GM12878 (cell line): ENCODE results near the gene TRIM63. TPM values are rescaled to one million over a fixed set of nuclear protein-coding genes. Genes with fewer than 3 reads are reported as not detected.

Experiments used
- ATAC-seq: fragments of 200-7000 bp; cut with Tn5 transposase; 3 replicates; pipeline ENCODE4 v1.9.1; 2020; ENCODE audit warnings: mild to moderate bottlenecking, moderate library complexity
- BruUV-seq: library from RNA; stranded (reverse); fragments of 400-500 nt; replicated peaks from 2 replicates; lab custom pipeline; 2021; lab: Mats Ljungman, UMichigan
- CTCF ChIA-PET: fragments of 300-600 bp; sonication (Branson Sonifier 250); formaldehyde crosslinking; extraction: SDS; loops from one replicate; lab custom pipeline; 2021; ENCODE audit warnings: inconsistent platforms; lab: Yijun Ruan, JAX
- POLR2A ChIA-PET: fragments of 350-600 bp; formaldehyde crosslinking; extraction: SDS; loops from one replicate; lab custom pipeline; 2021; ENCODE audit warnings: inconsistent platforms; lab: Charles Lee
- RAD21 ChIA-PET: fragments of 300-600 bp; sonication (Branson Sonifier 250); formaldehyde crosslinking; loops from one replicate; lab custom pipeline; 2023; ENCODE audit warnings: antibody characterized with exemption; ENCODE audit not compliant: unreplicated experiment; lab: Charles Lee
- SMC1A ChIA-PET: fragments of 300-600 bp; sonication (Branson Sonifier 250); formaldehyde crosslinking; loops from one replicate; lab custom pipeline; 2023; ENCODE audit not compliant: unreplicated experiment, uncharacterized antibody; lab: Charles Lee
- DNase-seq: peaks from one replicate; pipeline ENCODE4 v3.0.0-alpha.2; 2011; ENCODE audit warnings: low read depth, low spot score
- FAIRE-seq: peaks from 3 replicates; lab custom pipeline; 2011; peaks lifted over from hg19 to GRCh38; lab: Jason Lieb, UNC
- H2AFZ ChIP-seq: 2 replicates; pipeline ENCODE4 v1.6.0; 2011; ENCODE audit warnings: low read depth, low read length, control low read depth; ENCODE audit not compliant: control insufficient read depth
- H3K27ac ChIP-seq: 2 replicates; pipeline ENCODE4 v1.5.1; 2011; ENCODE audit warnings: control low read depth; ENCODE audit not compliant: control insufficient read depth, insufficient read depth
- H3K27me3 ChIP-seq, 2 experiments: replicated peaks in 1 of 2; 2 replicates each; pipeline versions ENCODE4 v1.6.0 to v1.6.1; 2011; ENCODE audit warnings: low read length in 1 of 2; ENCODE audit not compliant: control insufficient read depth in 2 of 2, insufficient read depth in 2 of 2
- H3K36me3 ChIP-seq, 2 experiments: 2 replicates each; pipeline ENCODE4 v1.5.1; 2011; ENCODE audit warnings: low read length in 1 of 2; ENCODE audit not compliant: control insufficient read depth in 2 of 2, insufficient read depth in 2 of 2
- H3K4me1 ChIP-seq: 2 replicates; pipeline ENCODE4 v1.6.1; 2011; ENCODE audit warnings: mild to moderate bottlenecking, low read length, moderate library complexity, mixed read lengths; ENCODE audit not compliant: control insufficient read depth, insufficient read depth
- H3K4me2 ChIP-seq: 2 replicates; pipeline ENCODE4 v1.6.0; 2011; ENCODE audit warnings: control low read depth; ENCODE audit not compliant: control insufficient read depth, insufficient read depth
- H3K4me3 ChIP-seq: fragments of 200-600 bp; sonication (generic); 2 replicates; pipeline ENCODE4 v1.5.1; 2016
- H3K79me2 ChIP-seq: 2 replicates; pipeline ENCODE4 v1.6.0; 2011; ENCODE audit warnings: low read length; ENCODE audit not compliant: control insufficient read depth, insufficient read depth
- H3K9ac ChIP-seq: 2 replicates; pipeline ENCODE4 v1.8.0; 2011; ENCODE audit warnings: low read length, control low read depth, mixed read lengths; ENCODE audit not compliant: control insufficient read depth, insufficient read depth
- H3K9me3 ChIP-seq: replicated peaks from 3 replicates; pipeline ENCODE4 v1.5.1; 2011; ENCODE audit warnings: mild to moderate bottlenecking, low read length; ENCODE audit not compliant: control insufficient read depth, insufficient read depth
- H4K20me1 ChIP-seq: 2 replicates; pipeline ENCODE4 v1.6.0; 2011; ENCODE audit not compliant: control insufficient read depth, insufficient read depth
- BRCA1 ChIP-seq: IDR thresholded peaks from 2 replicates; pipeline ENCODE4 v1.6.1; 2011; ENCODE audit warnings: low read depth, low read length, improper control_type of control experiment
- CBX5 ChIP-seq: sonication (generic); IDR thresholded peaks from 2 replicates; pipeline ENCODE4 v1.6.1; 2016; ENCODE audit warnings: low read depth, moderate library complexity, mild to moderate bottlenecking, inconsistent platforms
- ELK1 ChIP-seq: IDR thresholded peaks from 2 replicates; pipeline ENCODE4 v1.6.1; 2012; ENCODE audit warnings: low read depth, low read length, improper control_type of control experiment
- FOS ChIP-seq: IDR thresholded peaks from 3 replicates; pipeline ENCODE4 v1.6.1; 2011; ENCODE audit warnings: borderline replicate concordance; ENCODE audit not compliant: insufficient read length; ENCODE audit errors: extremely low read depth
- FOXK2 ChIP-seq: fragments of 450-650 bp; IDR thresholded peaks from 2 replicates; pipeline ENCODE4 v1.6.1; 2017; ENCODE audit warnings: mild to moderate bottlenecking, moderate library complexity
- IRF4 ChIP-seq: IDR thresholded peaks from 2 replicates; pipeline ENCODE4 v1.6.1; 2011; ENCODE audit warnings: low read depth, low read length
- JUND ChIP-seq: IDR thresholded peaks from 2 replicates; pipeline ENCODE4 v1.6.1; 2012; ENCODE audit warnings: low read depth, mild to moderate bottlenecking, low read length, improper control_type of control experiment, moderate library complexity
- KAT2A ChIP-seq: conservative IDR thresholded peaks from 2 replicates; pipeline ENCODE4 v1.6.1; 2011; ENCODE audit warnings: low read depth, low read length; ENCODE audit not compliant: control insufficient read depth
- LARP7 ChIP-seq: fragments of 450-650 bp; IDR thresholded peaks from 2 replicates; pipeline ENCODE4 v1.6.1; 2017; ENCODE audit warnings: mild to moderate bottlenecking
- POLR2A ChIP-seq: IDR thresholded peaks from 2 replicates; pipeline ENCODE4 v1.6.1; 2011; ENCODE audit warnings: low read depth, mild to moderate bottlenecking, low read length
- RUNX3 ChIP-seq: IDR thresholded peaks from 2 replicates; pipeline ENCODE4 v1.6.1; 2012; ENCODE audit warnings: low read length, inconsistent platforms
- SUPT20H ChIP-seq: IDR thresholded peaks from 2 replicates; pipeline ENCODE4 v1.6.1; 2011; ENCODE audit warnings: low read depth, mild to moderate bottlenecking, low read length, moderate library complexity, borderline replicate concordance; ENCODE audit not compliant: control insufficient read depth
- WGBS: methylation state at CpG from one replicate; pipeline ENCODE4 v1.1.6; 2016; ENCODE audit warnings: low lambda C conversion rate; ENCODE audit not compliant: insufficient replicate concordance, insufficient coverage; ENCODE audit errors: missing lambda C conversion rate; 5-methylcytosine and 5-hydroxymethylcytosine counted together
- in situ Hi-C: fragments of 300-500 bp; cut with MboI; formaldehyde crosslinking; loops from 9 replicates; pipeline ENCODE4 v1.14.3; 2018; ENCODE audit warnings: mixed read lengths
- intact Hi-C: fragments of 100-400 bp; cut with micrococcal nuclease; formaldehyde crosslinking; loops from one replicate; pipeline ENCODE4 v1.14.2; 2022; ENCODE audit not compliant: unreplicated experiment
- polyA plus RNA-seq, 11 experiments: library from polyadenylated mRNA; depleted of rRNA in 4 of 11; unstranded in 6 of 11; stranded (reverse) in 5 of 11; fragments of >200 nt; fragmentation: Nextera tagmentation in 4 of 11; fragmentation: Illumina TruSeq in 1 of 11; extraction: Ambion mirVana in 4 of 11; extraction: Trizol in 1 of 11; gene quantifications; 1 replicate in 1 of 11; 2 replicates in 10 of 11; pipeline versions ENCODE4 v1.2.1 to v1.2.3, GENCODE V29; 2011 to 2016; ENCODE audit warnings: inconsistent platforms in 2 of 11, missing spikeins in 2 of 11, low read depth in 1 of 11
- total RNA-seq, 4 experiments: library from RNA; depleted of rRNA in 3 of 4; stranded (reverse); fragments of >200 nt in 3 of 4; fragmentation: Illumina TruSeq in 1 of 4; extraction: Trizol in 1 of 4; gene quantifications; 2 replicates each; pipeline versions ENCODE4 v1.2.1 to v1.2.3, GENCODE V29; 2013 to 2021
- TF ChIP-seq, protein P1 (sequence below): IDR thresholded peaks from 2 replicates; pipeline ENCODE4 v1.6.1; 2011; ENCODE audit warnings: low read depth, mild to moderate bottlenecking, low read length, moderate library complexity, borderline replicate concordance; ENCODE audit errors: extremely low read depth
- TF ChIP-seq, protein P2 (sequence below): fragments of 150-350 bp; IDR thresholded peaks from 2 replicates; pipeline ENCODE4 v1.6.1; 2014; ENCODE audit warnings: mild to moderate bottlenecking, low read depth, low read length
- TF ChIP-seq, protein P3 (sequence below): IDR thresholded peaks from 2 replicates; pipeline ENCODE4 v1.6.1; 2011; ENCODE audit warnings: borderline replicate concordance, low read depth, mild to moderate bottlenecking, moderate library complexity, mixed read lengths, low read length; ENCODE audit not compliant: insufficient read depth; ENCODE audit errors: extremely low read length
- TF ChIP-seq, protein P4 (sequence below): fragments of 450-650 bp; IDR thresholded peaks from 2 replicates; pipeline ENCODE4 v1.6.1; 2016; ENCODE audit warnings: mild to moderate bottlenecking

Gene TRIM63
- total and polyA plus RNA-seq, 10 of the 15 experiments (the other 5 are each of a cell fraction or from before 2014, with no cell fraction given): not detected

DNA sequence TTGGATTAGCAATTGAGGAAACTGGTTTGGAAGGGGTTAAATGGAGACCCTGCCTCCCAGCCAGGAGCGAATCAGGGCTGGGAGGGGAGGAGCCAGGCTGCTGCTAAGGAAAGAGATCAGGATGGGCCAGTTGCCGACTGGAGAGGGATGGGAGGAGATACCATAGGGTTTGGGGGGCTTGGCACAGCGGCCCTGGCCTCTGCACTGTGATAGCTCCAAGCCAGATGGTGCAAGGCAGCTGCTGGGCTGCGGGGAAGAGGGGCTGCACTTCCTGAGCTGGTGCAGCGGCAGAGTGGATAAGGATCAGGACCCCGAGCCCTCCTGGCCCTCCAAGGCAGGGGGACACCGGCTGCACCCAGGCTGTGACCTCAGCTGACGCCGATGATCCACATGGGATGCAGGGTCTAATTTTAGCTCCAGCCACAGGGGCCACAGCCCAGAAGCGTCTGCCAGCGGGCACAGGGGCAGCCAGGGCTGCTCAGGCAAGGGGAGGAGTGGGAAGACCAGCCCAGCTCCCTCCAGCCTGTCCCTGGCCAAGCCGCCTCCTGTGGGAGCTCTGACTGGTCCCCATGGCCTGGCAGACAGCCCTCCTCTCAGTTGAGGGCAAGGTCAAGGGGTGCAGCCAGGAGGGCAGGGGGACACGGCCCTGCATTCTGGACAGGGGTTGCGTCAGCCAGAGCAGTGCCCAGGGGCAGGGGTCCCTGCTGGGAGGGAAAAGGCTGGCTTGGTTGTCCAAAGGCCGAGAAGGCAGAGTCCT, 45.6 kb downstream of the TRIM63 start, which contains the start of gene EXTL1 (continued):
- TF ChIP-seq JUND (no peak), FOS (no peak), SUPT20H (no peak)

GRCh38 chr1:26020941-26021646, 46.3 kb downstream of the TRIM63 start:
- no peak for FAIRE-seq
- H3K4me2 ChIP-seq: no peak overlapping the region
- RAD21 ChIA-PET: no interaction called here
- BruUV-seq: no TSS peak
- DNase-seq: no peak
- no peaks in the 10 kb centered on the region for H4K20me1 ChIP-seq
- SMC1A ChIA-PET: interaction anchor here (0.6 to 0.9 kb wide), 2 partner anchors 124 to 1606 kb away, joined by 3 read pairs; no protein-coding TSS in a partner anchor
- no peaks in the 10 kb centered on the region for H3K79me2 ChIP-seq
- no peak overlapping the region for H2AFZ ChIP-seq
- peaks cover 8% of the 10 kb centered on the region; the same call in 1 of the 2 replicates for H3K4me1 ChIP-seq
- no peak overlapping the region for H3K9ac ChIP-seq
- H3K4me3 ChIP-seq: no peak overlapping the region
- H3K9me3 ChIP-seq: no peaks in the 10 kb centered on the region
- no peak overlapping the region for H3K27ac ChIP-seq
- H3K27me3 ChIP-seq: no peaks in the 10 kb centered on the region; a peak in 3 of 4 replicates
- no peaks in the 10 kb centered on the region for H3K36me3 ChIP-seq
- WGBS: 4% methylated on average over 6 of the region's 6 CpGs
- CTCF ChIA-PET: interaction anchor here (1.1 kb wide), 2 partner anchors 14 to 15 kb away, joined by 4 read pairs; no protein-coding TSS in a partner anchor
- POLR2A ChIA-PET: no interaction called here
- in situ Hi-C loops: no loop called here
- ATAC-seq: no peak
- intact Hi-C loops: no loop called here
- TF ChIP-seq CBX5 (no peak), LARP7 (no peak), ELK1 (no peak), RUNX3 (no peak), BRCA1 (no peak), IRF4 (no peak), FOXK2 (no peak), KAT2A (no peak), POLR2A (no peak)
- TF ChIP-seq, protein P1, sequence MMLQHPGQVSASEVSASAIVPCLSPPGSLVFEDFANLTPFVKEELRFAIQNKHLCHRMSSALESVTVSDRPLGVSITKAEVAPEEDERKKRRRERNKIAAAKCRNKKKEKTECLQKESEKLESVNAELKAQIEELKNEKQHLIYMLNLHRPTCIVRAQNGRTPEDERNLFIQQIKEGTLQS: no peak
- TF ChIP-seq, protein P2, sequence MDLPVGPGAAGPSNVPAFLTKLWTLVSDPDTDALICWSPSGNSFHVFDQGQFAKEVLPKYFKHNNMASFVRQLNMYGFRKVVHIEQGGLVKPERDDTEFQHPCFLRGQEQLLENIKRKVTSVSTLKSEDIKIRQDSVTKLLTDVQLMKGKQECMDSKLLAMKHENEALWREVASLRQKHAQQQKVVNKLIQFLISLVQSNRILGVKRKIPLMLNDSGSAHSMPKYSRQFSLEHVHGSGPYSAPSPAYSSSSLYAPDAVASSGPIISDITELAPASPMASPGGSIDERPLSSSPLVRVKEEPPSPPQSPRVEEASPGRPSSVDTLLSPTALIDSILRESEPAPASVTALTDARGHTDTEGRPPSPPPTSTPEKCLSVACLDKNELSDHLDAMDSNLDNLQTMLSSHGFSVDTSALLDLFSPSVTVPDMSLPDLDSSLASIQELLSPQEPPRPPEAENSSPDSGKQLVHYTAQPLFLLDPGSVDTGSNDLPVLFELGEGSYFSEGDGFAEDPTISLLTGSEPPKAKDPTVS: no peak
- TF ChIP-seq, protein P3, sequence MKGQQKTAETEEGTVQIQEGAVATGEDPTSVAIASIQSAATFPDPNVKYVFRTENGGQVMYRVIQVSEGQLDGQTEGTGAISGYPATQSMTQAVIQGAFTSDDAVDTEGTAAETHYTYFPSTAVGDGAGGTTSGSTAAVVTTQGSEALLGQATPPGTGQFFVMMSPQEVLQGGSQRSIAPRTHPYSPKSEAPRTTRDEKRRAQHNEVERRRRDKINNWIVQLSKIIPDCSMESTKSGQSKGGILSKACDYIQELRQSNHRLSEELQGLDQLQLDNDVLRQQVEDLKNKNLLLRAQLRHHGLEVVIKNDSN: no peak
- TF ChIP-seq, protein P4, sequence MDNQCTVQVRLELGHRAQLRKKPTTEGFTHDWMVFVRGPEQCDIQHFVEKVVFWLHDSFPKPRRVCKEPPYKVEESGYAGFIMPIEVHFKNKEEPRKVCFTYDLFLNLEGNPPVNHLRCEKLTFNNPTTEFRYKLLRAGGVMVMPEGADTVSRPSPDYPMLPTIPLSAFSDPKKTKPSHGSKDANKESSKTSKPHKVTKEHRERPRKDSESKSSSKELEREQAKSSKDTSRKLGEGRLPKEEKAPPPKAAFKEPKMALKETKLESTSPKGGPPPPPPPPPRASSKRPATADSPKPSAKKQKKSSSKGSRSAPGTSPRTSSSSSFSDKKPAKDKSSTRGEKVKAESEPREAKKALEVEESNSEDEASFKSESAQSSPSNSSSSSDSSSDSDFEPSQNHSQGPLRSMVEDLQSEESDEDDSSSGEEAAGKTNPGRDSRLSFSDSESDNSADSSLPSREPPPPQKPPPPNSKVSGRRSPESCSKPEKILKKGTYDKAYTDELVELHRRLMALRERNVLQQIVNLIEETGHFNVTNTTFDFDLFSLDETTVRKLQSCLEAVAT: no peak
